ENCODE results near the gene ACBD3. TPM values are rescaled to one million over a fixed set of nuclear protein-coding genes. Genes with fewer than 3 reads are reported as not detected.

Gene ACBD3
- total and polyA plus RNA-seq, 2 of the 8 experiments (the other 6 are each of a cell fraction or from before 2014, with no cell fraction given): 8.4 to 29.4 TPM

- Histone ChIP-seq H3K23me2 (ENCODE audit: low read depth, low read length) (peaks cover 2% of the 10 kb centered on the region; the same call in 1 of the 2 replicates), H3K9me3 (ENCODE audit: insufficient read depth in 2 of 2, low read depth in 1 of 2, low read length in 1 of 2) (peaks cover 0 to 5% of the 10 kb centered on the region in 2 experiments; a peak in 1 of 4 replicates), H2BK5ac (ENCODE audit: low read depth, low read length) (no peak overlapping the region), H3K18ac (ENCODE audit: extremely low read depth, low read length) (0 out of 2 replicates have a peak overlapping the region, but pooled peaks have one; percentile 24), H3K79me1 (ENCODE audit: low read depth, low read length) (no peaks in the 10 kb centered on the region), H2AK5ac (ENCODE audit: low read depth, low read length) (no peak overlapping the region), H2AFZ (ENCODE audit: low read length) (no peak overlapping the region), H3K4ac (replicated peaks; ENCODE audit: insufficient read length, low read depth, low read length) (no peak overlapping the region), H3K4me3 (ENCODE audit: extremely low read depth in 1 of 4, insufficient read depth in 2 of 4, low read depth in 3 of 4, low read length in 4 of 4) (no peak overlapping the region), H3K4me1 (replicated peaks in 1 of 4; ENCODE audit: control insufficient read depth in 3 of 4, insufficient read depth in 4 of 4, low read length in 3 of 4) (peaks cover 5 to 17% (median 13%) of the 10 kb centered on the region in 4 experiments), H4K8ac (ENCODE audit: extremely low read depth, insufficient read depth, low read length) (peak overlapping the region; percentile 37; the same call in 1 of the 2 replicates), H2BK120ac (replicated peaks; ENCODE audit: low read depth, low read length) (no peak overlapping the region), H2BK12ac (ENCODE audit: low read depth, low read length) (no peak overlapping the region), H3K36me3 (ENCODE audit: control insufficient read depth in 2 of 4, insufficient read depth in 4 of 4, low read length in 3 of 4) (no peaks in the 10 kb centered on the region), H4K20me1 (replicated peaks in 1 of 2; ENCODE audit: control insufficient read depth in 1 of 2, insufficient read depth in 2 of 2, low read length in 2 of 2) (no peaks in the 10 kb centered on the region), H3K4me2 (ENCODE audit: insufficient read depth in 1 of 2, low read depth in 2 of 2, low read length in 2 of 2) (no peak overlapping the region), H3K27ac (ENCODE audit: low read depth, low read length) (no peak overlapping the region), H4K5ac (ENCODE audit: insufficient read length, low read depth, low read length) (no peak overlapping the region), H3K79me2 (ENCODE audit: control insufficient read depth in 1 of 2, insufficient read depth in 2 of 2, low read length in 2 of 2) (no peaks in the 10 kb centered on the region), H4K91ac (replicated peaks; ENCODE audit: insufficient read length, low read length) (no peak overlapping the region), H3K56ac (replicated peaks; ENCODE audit: insufficient read length, low read depth, low read length) (no peak overlapping the region), H3K23ac (ENCODE audit: insufficient read length) (no peak overlapping the region), H3K14ac (ENCODE audit: insufficient read length) (no peak overlapping the region), H3K27me3 (replicated peaks in 1 of 4; ENCODE audit: control insufficient read depth in 3 of 4, extremely low read depth in 1 of 4, insufficient read depth in 3 of 4, low read length in 3 of 4) (peaks cover 0 to 7% (median 4%) of the 10 kb centered on the region in 4 experiments; a peak in 3 of 7 replicates), H2BK20ac (ENCODE audit: low read length) (no peak overlapping the region), H2BK15ac (ENCODE audit: low read length) (no peak overlapping the region), H3K9ac (replicated peaks in 1 of 4; ENCODE audit: extremely low read depth in 1 of 4, low read depth in 3 of 4, low read length in 3 of 4) (no peak overlapping the region)
- DNase-seq (ENCODE audit: low read depth in 1 of 2, low spot score in 2 of 2) (no peak), FAIRE-seq (no peak)
- WGBS, 2 experiments (ENCODE audit: extremely low coverage in 1 of 2, insufficient coverage in 1 of 2, insufficient read length in 1 of 2, insufficient replicate concordance in 2 of 2, low coverage in 1 of 2, low lambda C conversion rate in 2 of 2, missing lambda C conversion rate in 1 of 2): 100% methylated on average over 3 of the region's 3 CpGs; no CpG with 5 or more reads in 1 of the 2 experiments
- POLR2A ChIA-PET (ENCODE audit: partially characterized antibody): interaction anchor here (2.4 kb wide), 1 partner anchor 51 kb away, joined by 6 read pairs; no protein-coding TSS in a partner anchor
- CTCF ChIA-PET (ENCODE audit: partially characterized antibody): interaction anchor here (0.8 to 6.6 kb wide), 2 partner anchors 9 to 50 kb away, joined by 3 to 53 read pairs; no protein-coding TSS in a partner anchor
Measured at GRCh38 chr1:226116673-226117072, 69.9 kb downstream of the ACBD3 start.
